NCI-H748 treated with DMSO at 0.1 percent for 48 hours (cell line): Measurements from ENCODE around the gene LRP3.
"Not testable (repeated sequence)": the region's sequence is repeated elsewhere in the genome, so short reads cannot be mapped to it uniquely, and the experiment has no call there.

Source experiments
- DNase-seq: peaks from one replicate; lab custom pipeline; 2025; lab: John Stamatoyannopoulos, UW

Gene LRP3

GRCh38 chr19:33193865-33194362, at the start of gene LRP3:
LRP3 (plus strand) TSS chr19:33194330; CDS start chr19:33194786, 456 bp downstream.
- peak; percentile 18 for DNase-seq

DNA sequence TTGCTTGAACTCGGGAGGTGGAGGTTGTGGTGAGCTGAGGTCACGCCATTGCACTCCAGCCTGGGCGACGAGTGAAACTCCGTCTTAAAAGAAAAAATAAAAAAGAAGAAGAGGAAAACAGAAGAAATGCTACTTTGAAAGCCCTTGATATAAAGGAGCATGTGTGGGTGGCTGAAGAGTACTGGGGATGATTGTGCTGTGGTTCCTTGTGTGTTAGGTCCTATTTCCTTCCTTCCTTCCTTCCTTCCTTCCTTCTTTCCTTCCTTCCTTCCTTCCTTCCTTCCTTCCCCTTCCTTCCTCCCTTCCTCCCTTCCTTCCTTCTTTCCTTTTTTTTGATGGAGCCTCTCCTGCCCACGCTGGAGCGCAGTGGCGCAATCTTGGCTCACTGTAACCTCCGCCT, 47.9 kb upstream of the LRP3 start:
- no peak for DNase-seq

DNA sequence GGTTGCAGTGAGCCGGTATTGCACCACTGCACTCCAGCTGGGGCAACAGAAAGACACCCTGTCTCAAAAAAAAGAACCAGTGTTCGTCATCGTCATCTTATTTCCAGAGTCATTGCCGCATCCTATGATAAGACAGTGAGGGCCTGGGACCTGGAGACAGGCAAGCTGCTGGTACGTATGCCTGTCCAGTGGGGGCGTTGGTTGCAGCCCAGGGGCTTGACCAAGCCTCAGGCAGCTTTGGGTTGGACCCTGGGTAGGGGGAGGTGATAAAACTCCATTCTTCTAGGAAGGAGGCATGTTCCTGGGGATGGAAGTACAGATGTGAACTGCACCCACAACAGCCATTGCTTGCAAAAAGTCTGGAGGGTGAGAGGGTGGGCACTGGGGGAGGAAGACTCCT, 46.6 kb upstream of the LRP3 start:
- DNase-seq, result no peak

DNA sequence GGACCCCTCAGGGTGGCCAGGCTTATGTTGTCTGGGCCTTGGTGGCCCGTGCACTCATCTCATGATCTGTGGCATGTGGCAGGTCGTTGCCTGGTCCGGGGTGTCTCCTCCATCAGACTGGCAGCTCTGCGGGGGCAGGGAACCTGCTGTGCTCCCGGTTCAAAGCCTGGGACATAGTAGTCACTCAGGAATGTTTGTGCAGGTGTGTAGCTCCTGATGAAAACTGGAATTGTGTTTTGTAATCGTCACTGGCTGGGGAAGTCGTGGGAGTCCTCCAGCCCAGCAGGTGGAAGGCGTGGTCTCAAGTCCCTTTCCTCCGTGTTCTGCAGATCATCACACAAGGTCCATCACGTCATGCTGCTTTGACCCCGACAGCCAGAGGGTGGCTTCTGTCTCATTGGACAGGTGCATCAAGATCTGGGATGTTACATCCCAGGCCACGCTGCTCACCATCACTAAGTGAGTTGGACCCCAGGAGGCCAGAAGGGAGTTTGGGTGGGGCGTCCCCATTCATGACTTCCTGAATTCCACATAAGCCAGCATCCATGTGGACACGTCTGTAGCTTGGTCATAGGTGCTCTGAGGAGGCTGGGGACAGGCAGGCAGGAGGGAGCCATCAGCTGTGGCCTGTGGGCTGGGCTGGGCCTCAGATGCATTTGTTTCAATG, 43.1 kb upstream of the LRP3 start:
- DNase-seq, result no peak

- no peak for DNase-seq
These were observed 42.0 kb upstream of the LRP3 start for GRCh38 chr19:33152176-33152575.

DNA sequence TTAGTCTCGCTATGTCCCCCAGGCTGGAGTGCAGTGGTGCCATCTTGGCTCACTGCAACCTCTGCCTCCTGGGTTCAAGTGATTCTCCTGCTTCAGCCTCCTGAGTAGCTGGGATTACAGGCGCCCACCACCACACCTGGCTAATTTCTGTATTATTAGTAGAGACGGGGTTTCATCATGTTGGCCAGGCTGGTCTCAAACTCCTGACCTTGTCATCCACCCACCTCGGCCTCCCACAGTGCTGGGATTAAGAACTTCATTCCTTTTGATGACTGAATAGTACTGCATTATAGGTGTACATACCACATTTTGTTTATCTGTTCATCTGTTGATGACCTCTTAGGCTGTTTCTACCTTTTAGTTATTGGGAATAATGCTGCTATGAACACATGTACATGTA, 41.5 kb upstream of the LRP3 start:
- DNase-seq, result not testable (repeated sequence)

- not testable (repeated sequence) for DNase-seq
These were observed 39.8 kb upstream of the LRP3 start for GRCh38 chr19:33154313-33154712.

- DNase-seq, result no peak
These were observed 37.8 kb upstream of the LRP3 start for GRCh38 chr19:33156334-33156733.

DNA sequence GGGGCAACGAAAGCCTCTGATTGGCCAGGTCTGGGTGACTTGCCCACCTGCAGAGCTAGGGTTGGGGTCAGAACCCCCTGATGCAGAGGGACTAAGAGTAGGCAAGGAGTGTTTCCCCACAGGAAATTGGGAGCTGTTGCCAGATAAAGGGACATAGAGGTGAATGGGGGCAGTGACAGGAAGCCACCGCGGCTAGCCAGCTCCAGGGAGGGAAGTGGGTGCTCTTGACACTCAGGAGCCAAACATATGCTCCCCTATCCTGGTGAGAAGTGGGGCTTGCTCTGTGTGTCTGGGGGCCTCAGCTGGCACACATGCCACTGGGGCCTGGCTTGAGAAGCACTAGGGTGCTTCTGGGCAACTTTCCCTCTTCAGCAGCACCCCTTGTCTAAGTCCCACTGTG, 36.2 kb upstream of the LRP3 start:
- no peak for DNase-seq

GRCh38 chr19:33158365-33158764, 35.8 kb upstream of the LRP3 start:
- no peak for DNase-seq

- no peak for DNase-seq
These were observed 35.0 kb upstream of the LRP3 start for GRCh38 chr19:33159149-33159548.

- DNase-seq, result no peak
These were observed 34.2 kb upstream of the LRP3 start for GRCh38 chr19:33159893-33160292.

GRCh38 chr19:33161201-33161600, 32.9 kb upstream of the LRP3 start:
- no peak for DNase-seq

GRCh38 chr19:33163481-33163880, 30.6 kb upstream of the LRP3 start:
- DNase-seq, result no peak

DNA sequence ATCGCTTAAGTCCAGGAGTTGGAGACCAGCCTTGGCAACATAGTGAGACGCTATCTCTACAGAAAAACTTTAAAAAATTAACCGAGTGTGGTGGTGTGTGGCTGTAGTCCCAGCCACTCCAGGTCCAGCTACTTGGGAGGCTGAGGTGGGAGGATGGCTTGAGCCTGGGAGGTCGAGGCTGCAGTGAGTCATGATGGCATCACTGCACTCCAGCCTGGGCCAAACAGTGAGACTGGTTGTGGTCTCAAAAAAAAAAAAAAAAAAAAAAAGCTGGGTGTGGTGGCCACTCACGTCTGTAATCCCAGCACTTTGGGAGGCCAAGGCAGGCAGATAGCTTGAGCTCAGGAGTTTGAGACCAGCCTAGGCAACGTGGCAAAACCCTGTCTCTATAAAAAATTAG, 28.1 kb upstream of the LRP3 start:
- not testable (repeated sequence) for DNase-seq

DNA sequence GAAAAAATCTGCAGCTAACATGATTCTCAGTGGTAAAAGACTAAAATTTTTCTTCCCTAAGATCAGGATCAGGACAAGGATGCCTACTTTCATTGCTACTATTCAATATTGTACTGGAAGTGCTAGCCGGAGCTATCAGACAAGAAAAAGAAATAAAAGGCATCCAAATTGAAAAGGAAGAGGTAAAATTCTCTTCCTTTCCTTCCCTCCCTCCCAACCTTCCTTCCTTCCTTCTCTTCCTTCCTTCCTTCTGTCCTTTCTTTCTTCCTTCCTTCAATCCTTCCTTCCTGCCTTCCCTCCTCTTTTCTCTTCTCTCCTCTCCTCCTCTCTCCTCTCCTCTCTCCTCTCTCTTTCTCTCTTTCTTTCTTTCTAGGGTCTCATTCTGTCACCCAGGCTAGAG, 26.7 kb upstream of the LRP3 start:
- DNase-seq, result no peak

GRCh38 chr19:33168528-33168927, 25.6 kb upstream of the LRP3 start:
- DNase-seq, result no peak

GRCh38 chr19:33171222-33171795, 22.8 kb upstream of the LRP3 start:
- DNase-seq, result no peak

GRCh38 chr19:33171916-33172359, 22.2 kb upstream of the LRP3 start:
- DNase-seq, result no peak

GRCh38 chr19:33174186-33174585, 19.9 kb upstream of the LRP3 start:
- DNase-seq, result no peak

GRCh38 chr19:33175156-33175782, 18.9 kb upstream of the LRP3 start:
- no peak for DNase-seq

GRCh38 chr19:33175886-33176669, 18.1 kb upstream of the LRP3 start:
- DNase-seq, result peak; percentile 47
